ENCODE data around the gene EEA1. TPM values are rescaled to one million over a fixed set of nuclear protein-coding genes. Genes with fewer than 3 reads are reported as not detected.

The EEA1 gene
- total and polyA plus RNA-seq, 2 of the 4 experiments (the other 2 are of a cell fraction), result 4.6 to 12.5 TPM

- peak; percentile 25; the same call in 1 of the 2 replicates for TF ChIP-seq MAZ (IDR thresholded peaks at IDR 0.05; ENCODE audit: borderline replicate concordance, low read depth, low read length)
Measured at GRCh38 chr12:92899386-92900001, 29.6 kb downstream of the EEA1 start (continued).

GRCh38 chr12:92898755-92899154 lies 30.3 kb downstream of the EEA1 start:
- Histone ChIP-seq H3K27ac (ENCODE audit: insufficient read depth, low read length) (no peak overlapping the region), H2BK5ac (ENCODE audit: low read depth, low read length, poor library complexity, severe bottlenecking) (peak overlapping the region; percentile 57), H3K56ac (ENCODE audit: extremely low read depth, insufficient read depth, low read length) (no peak overlapping the region), H3K27me3 (ENCODE audit: control insufficient read depth, insufficient read depth, low read length) (no peaks in the 10 kb centered on the region), H4K20me1 (ENCODE audit: insufficient read depth, low read length) (peaks cover 9% of the 10 kb centered on the region; the same call in 1 of the 2 replicates), H4K5ac (ENCODE audit: low read depth, low read length) (no peak overlapping the region), H3K9me1 (ENCODE audit: insufficient read depth, low read length) (no peaks in the 10 kb centered on the region), H3K4ac (ENCODE audit: low read depth, low read length) (peak overlapping the region; percentile 4; the same call in 1 of the 2 replicates), H2AFZ (replicated peaks; ENCODE audit: low read length, poor library complexity) (no peak overlapping the region), H3K79me1 (ENCODE audit: low read depth in 1 of 2, low read length in 2 of 2) (peaks cover 18 to 62% of the 10 kb centered on the region in 2 experiments), H4K8ac (ENCODE audit: low read depth in 2 of 2, low read length in 2 of 2) (0 out of 4 replicates have a peak overlapping the region, but pooled peaks of 1 of the 2 experiments have one; percentile 42), H3K18ac (ENCODE audit: low read depth, low read length) (no peak overlapping the region; the same call in 1 of the 2 replicates), H3K9me3 (ENCODE audit: control insufficient read depth, insufficient read depth, low read length) (no peaks in the 10 kb centered on the region), H3K14ac (replicated peaks; ENCODE audit: low read depth, low read length) (0 out of 2 replicates have a peak overlapping the region, but pooled peaks have one; percentile 2), H2BK120ac (ENCODE audit: low read depth, low read length) (peak overlapping the region; percentile 44; the same call in 1 of the 2 replicates), H2BK15ac (ENCODE audit: low read depth, low read length) (no peak overlapping the region), H3K4me1 (ENCODE audit: control insufficient read depth, insufficient read depth, low read length) (no peaks in the 10 kb centered on the region; the same call in 1 of the 2 replicates), H3K9ac (ENCODE audit: low read depth, low read length) (no peak overlapping the region; the same call in 1 of the 2 replicates), H3K4me3 (ENCODE audit: insufficient read depth, low read depth, low read length) (no peak overlapping the region), H2BK20ac (ENCODE audit: low read depth, low read length) (peak overlapping the region; percentile 38; the same call in 1 of the 2 replicates), H2AK5ac (ENCODE audit: low read depth, low read length) (0 out of 2 replicates have a peak overlapping the region, but pooled peaks have one; percentile 5), H3K4me2 (ENCODE audit: low read depth, low read length) (no peak overlapping the region; the same call in 1 of the 2 replicates), H3K36me3 (ENCODE audit: control insufficient read depth, insufficient read depth, low read length) (no peaks in the 10 kb centered on the region), H4K91ac (ENCODE audit: insufficient read depth, low read depth, low read length) (0 out of 2 replicates have a peak overlapping the region, but pooled peaks have one; percentile 13), H3K23ac (ENCODE audit: low read depth, low read length) (0 out of 2 replicates have a peak overlapping the region, but pooled peaks have one; percentile 6), H2AK9ac (replicated peaks; ENCODE audit: low read depth, low read length, poor library complexity) (no peak overlapping the region)
- intact Hi-C loops (cut with micrococcal nuclease) (no loop called here), in situ Hi-C loops (cut with MboI; ENCODE audit: low sequenced_read_pairs) (no loop called here), dilution Hi-C loops (cut with HindIII; ENCODE audit: low sequenced_read_pairs, unreplicated experiment) (no loop called here)
- DNase-seq (peak; percentile 10), ATAC-seq (ENCODE audit: low read depth) (no peak)
- ChIA-PET CTCF (no interaction called here), POLR2A (ENCODE audit: unreplicated experiment) (no interaction called here)
- BruUV-seq (replicated peaks), result no TSS peak
- TF ChIP-seq POLR2A (IDR thresholded peaks at IDR 0.05; ENCODE audit: low read depth, low read length) (no peak), MAZ (IDR thresholded peaks at IDR 0.05; ENCODE audit: borderline replicate concordance, low read depth, low read length) (no peak), RCOR1 (IDR thresholded peaks at IDR 0.05; ENCODE audit: insufficient replicate concordance, low read length) (no peak), ELK1 (IDR thresholded peaks at IDR 0.05; ENCODE audit: borderline replicate concordance, low read depth, low read length) (no peak), MAFK (IDR thresholded peaks at IDR 0.05; ENCODE audit: low read depth, low read length) (no peak), SMC3 (IDR thresholded peaks at IDR 0.05; ENCODE audit: low read depth, low read length) (no peak), NFE2L2 (IDR thresholded peaks at IDR 0.05; ENCODE audit: low read depth, low read length) (no peak), RAD21 (IDR thresholded peaks at IDR 0.05; ENCODE audit: low read length) (no peak), CTCF (conservative IDR thresholded peaks at IDR 0.05; ENCODE audit: low read depth, low read length) (no peak), MXI1 (IDR thresholded peaks at IDR 0.05; ENCODE audit: borderline replicate concordance, low read depth, low read length) (no peak), BHLHE40 (IDR thresholded peaks at IDR 0.05; ENCODE audit: low read depth, low read length) (no peak), CEBPB (IDR thresholded peaks at IDR 0.05; ENCODE audit: low read depth, low read length) (no peak)
